Endothelial cell (in vitro differentiated cells): Measurements from ENCODE around the gene CDC42SE2. TPM values are rescaled to one million over a fixed set of nuclear protein-coding genes. Genes with fewer than 3 reads are reported as not detected.

Experiments used
- DNase-seq: peaks from one replicate; pipeline ENCODE4 v3.0.0; 2021; ENCODE audit warnings: low spot score
- H3K27ac Mint-ChIP-seq: one replicate; pipeline ENCODE4 v1.8.0; 2021; ENCODE audit warnings: mixed read lengths, inconsistent platforms; ENCODE audit not compliant: unreplicated experiment
- H3K27me3 Mint-ChIP-seq: one replicate; pipeline ENCODE4 v1.8.0; 2021; ENCODE audit warnings: mild to moderate bottlenecking, moderate library complexity, mixed read lengths, inconsistent platforms; ENCODE audit not compliant: unreplicated experiment
- H3K36me3 Mint-ChIP-seq: one replicate; pipeline ENCODE4 v1.8.0; 2021; ENCODE audit warnings: mild to moderate bottlenecking, low read depth, mixed read lengths, inconsistent platforms; ENCODE audit not compliant: unreplicated experiment
- H3K4me1 Mint-ChIP-seq: one replicate; pipeline ENCODE4 v1.8.0; 2021; ENCODE audit warnings: mild to moderate bottlenecking, mixed read lengths, inconsistent platforms; ENCODE audit not compliant: unreplicated experiment
- H3K4me3 Mint-ChIP-seq: one replicate; pipeline ENCODE4 v1.8.0; 2021; ENCODE audit warnings: mild to moderate bottlenecking, mixed read lengths, inconsistent platforms; ENCODE audit not compliant: unreplicated experiment
- H3K9me3 Mint-ChIP-seq: one replicate; pipeline ENCODE4 v1.8.0; 2021; ENCODE audit warnings: mixed read lengths, inconsistent platforms; ENCODE audit not compliant: unreplicated experiment
- CTCF ChIP-seq: fragments of 200-600 bp; sonication (generic); IDR thresholded peaks from one replicate; pipeline ENCODE4 v1.5.0; 2021; ENCODE audit warnings: antibody characterized with exemption; ENCODE audit not compliant: unreplicated experiment
- total RNA-seq: library from RNA; stranded (reverse); fragmentation: NEBNext Ultra II Directional; extraction: Animal tissue kit (Norgen Biotek cat#: 25700); gene quantifications from one replicate; pipeline ENCODE4 v1.2.1, GENCODE V29; 2021; ENCODE audit not compliant: unreplicated experiment

Gene CDC42SE2
- total RNA-seq, 1 donor from 2014 or later = 22.2 TPM

- no peaks in the 10 kb centered on the region for H3K9me3 Mint-ChIP-seq
- no peaks in the 10 kb centered on the region for H3K27me3 Mint-ChIP-seq
- no peak for TF ChIP-seq CTCF
- H3K4me1 Mint-ChIP-seq = peaks cover 2% of the 10 kb centered on the region
- no peak overlapping the region for H3K4me3 Mint-ChIP-seq
- peak overlapping the region; percentile 19 for H3K27ac Mint-ChIP-seq
- no peaks in the 10 kb centered on the region for H3K36me3 Mint-ChIP-seq
- DNase-seq = no peak
These were observed 24.2 kb upstream of the CDC42SE2 start for GRCh38 chr5:131239686-131240085.

- Mint-ChIP-seq H3K27ac (no peak overlapping the region), H3K9me3 (no peaks in the 10 kb centered on the region), H3K4me3 (no peak overlapping the region), H3K27me3 (no peaks in the 10 kb centered on the region), H3K4me1 (peaks cover 2% of the 10 kb centered on the region), H3K36me3 (no peaks in the 10 kb centered on the region)
- no peak for TF ChIP-seq CTCF
- no peak for DNase-seq
These were observed 21.1 kb upstream of the CDC42SE2 start for GRCh38 chr5:131242728-131243255.

- H3K36me3 Mint-ChIP-seq = no peaks in the 10 kb centered on the region
- DNase-seq = no peak
- H3K4me1 Mint-ChIP-seq = no peaks in the 10 kb centered on the region
- H3K4me3 Mint-ChIP-seq = no peak overlapping the region
- TF ChIP-seq CTCF = no peak
- no peak overlapping the region for H3K27ac Mint-ChIP-seq
- no peaks in the 10 kb centered on the region for H3K9me3 Mint-ChIP-seq
- no peaks in the 10 kb centered on the region for H3K27me3 Mint-ChIP-seq
These were observed 18.5 kb upstream of the CDC42SE2 start for GRCh38 chr5:131245312-131245711.

GRCh38 chr5:131245948-131246347, 17.9 kb upstream of the CDC42SE2 start:
- Mint-ChIP-seq H3K27ac (no peak overlapping the region), H3K27me3 (no peaks in the 10 kb centered on the region)

GRCh38 chr5:131246504-131246903, 17.3 kb upstream of the CDC42SE2 start:
- no peak overlapping the region for H3K4me3 Mint-ChIP-seq
- H3K9me3 Mint-ChIP-seq = no peaks in the 10 kb centered on the region
- no peaks in the 10 kb centered on the region for H3K4me1 Mint-ChIP-seq
- H3K27me3 Mint-ChIP-seq = no peaks in the 10 kb centered on the region
- H3K36me3 Mint-ChIP-seq = no peaks in the 10 kb centered on the region
- TF ChIP-seq CTCF = no peak
- H3K27ac Mint-ChIP-seq = no peak overlapping the region
- DNase-seq = no peak

More at GRCh38 chr5:131245948-131246347, 17.9 kb upstream of the CDC42SE2 start:
- H3K4me3 Mint-ChIP-seq = no peak overlapping the region
- no peaks in the 10 kb centered on the region for H3K36me3 Mint-ChIP-seq
- DNase-seq = no peak
- no peaks in the 10 kb centered on the region for H3K4me1 Mint-ChIP-seq
- no peaks in the 10 kb centered on the region for H3K9me3 Mint-ChIP-seq
- no peak for TF ChIP-seq CTCF
